Fibroblast of skin of left biceps (primary cell): Measurements from ENCODE around the gene CHKB.
"Not testable (repeated sequence)": the region's sequence is repeated elsewhere in the genome, so short reads cannot be mapped to it uniquely, and the experiment has no call there.

Source experiments
- DNase-seq, 2 experiments: peaks; one replicate each; pipeline ENCODE4 v3.0.0-alpha.2; 2013; ENCODE audit warnings: low read depth in 2 of 2

The CHKB gene

GRCh38 chr22:50582493-50583293 is at the start of gene CHKB:
TSS of gene CHKB (minus strand) at chr22:50582849. CDS start at chr22:50582781, 68 bp downstream.
- peak; percentile 90 to 92 for DNase-seq

GRCh38 chr22:50630376-50630775 is 47.7 kb upstream of the CHKB start:
- no peak for DNase-seq

GRCh38 chr22:50628543-50629134 is 46.0 kb upstream of the CHKB start:
- no peak for DNase-seq

GRCh38 chr22:50627642-50628542 is 45.2 kb upstream of the CHKB start, which contains the start of gene ARSA:
TSS of gene ARSA (minus strand) at chr22:50628152. CDS start at chr22:50627779, 373 bp downstream.
- DNase-seq: peak; percentile 42 to 51

GRCh38 chr22:50626850-50627641 is 44.4 kb upstream of the CHKB start:
- DNase-seq: no peak

GRCh38 chr22:50626314-50626849 is 43.7 kb upstream of the CHKB start:
- DNase-seq: no peak

GRCh38 chr22:50625568-50626313 is 43.1 kb upstream of the CHKB start:
- DNase-seq: no peak

GRCh38 chr22:50625131-50625567 is 42.5 kb upstream of the CHKB start:
- no peak for DNase-seq

GRCh38 chr22:50624347-50625130 is 41.9 kb upstream of the CHKB start:
- DNase-seq: no peak

GRCh38 chr22:50622723-50623327 is 40.2 kb upstream of the CHKB start:
- no peak for DNase-seq

- DNase-seq: no peak
Observed at GRCh38 chr22:50621948-50622722, 39.5 kb upstream of the CHKB start.

- DNase-seq: no peak
Observed at GRCh38 chr22:50621356-50621880, 38.8 kb upstream of the CHKB start.

GRCh38 chr22:50620593-50621355 is 38.1 kb upstream of the CHKB start:
- DNase-seq: peak in 1 of 2 experiments; percentile 33

GRCh38 chr22:50614296-50614695 is 31.6 kb upstream of the CHKB start:
- not testable (repeated sequence) for DNase-seq

- no peak for DNase-seq
Observed at GRCh38 chr22:50613291-50613981, 30.8 kb upstream of the CHKB start.

- no peak for DNase-seq
Observed at GRCh38 chr22:50612528-50613221, 30.0 kb upstream of the CHKB start.
